KMS-11 (cell line): ENCODE measurements around the gene IL3RA.
"Not testable (repeated sequence)": the region's sequence is repeated elsewhere in the genome, so short reads cannot be mapped to it uniquely, and the experiment has no call there.

Experiments used
- H2AFZ ChIP-seq: fragments of 200-600 bp; sonication (generic); 2 replicates; pipeline ENCODE4 v1.6.1; 2016; ENCODE audit warnings: antibody characterized with exemption, mixed run types, low read depth
- H3K27ac ChIP-seq: fragments of 200-600 bp; sonication (generic); 2 replicates; pipeline ENCODE4 v1.6.1; 2016; ENCODE audit warnings: mild to moderate bottlenecking, mixed run types
- H3K27me3 ChIP-seq: fragments of 200-600 bp; sonication (generic); 2 replicates; pipeline ENCODE4 v1.6.1; 2017; ENCODE audit warnings: mild to moderate bottlenecking, low read depth, mixed run types, moderate library complexity; ENCODE audit not compliant: insufficient read depth
- H3K36me3 ChIP-seq: fragments of 200-600 bp; sonication (generic); 2 replicates; pipeline ENCODE4 v1.6.1; 2017; ENCODE audit warnings: mild to moderate bottlenecking, mixed run types; ENCODE audit not compliant: insufficient read depth
- H3K4me1 ChIP-seq: fragments of 200-600 bp; sonication (generic); 2 replicates; pipeline ENCODE4 v1.6.1; 2016; ENCODE audit warnings: mild to moderate bottlenecking, low read depth, mixed run types; ENCODE audit not compliant: poor library complexity, severe bottlenecking
- H3K4me2 ChIP-seq: fragments of 200-600 bp; sonication (generic); 2 replicates; pipeline ENCODE4 v1.7.0; 2016; ENCODE audit warnings: mild to moderate bottlenecking, mixed run types
- H3K4me3 ChIP-seq: fragments of 200-600 bp; sonication (generic); IDR thresholded peaks from 2 replicates; pipeline ENCODE4 v1.6.1; 2017; ENCODE audit warnings: low read depth, low read length, mixed read lengths; ENCODE audit not compliant: insufficient read depth
- H3K79me2 ChIP-seq: fragments of 200-600 bp; sonication (generic); 2 replicates; pipeline ENCODE4 v1.6.1; 2016; ENCODE audit warnings: low read depth, mixed run types; ENCODE audit not compliant: insufficient read depth
- H3K9ac ChIP-seq: fragments of 200-600 bp; sonication (generic); 2 replicates; pipeline ENCODE4 v1.6.1; 2016; ENCODE audit warnings: mild to moderate bottlenecking, mixed run types
- H4K20me1 ChIP-seq: fragments of 200-600 bp; sonication (generic); 2 replicates; pipeline ENCODE4 v1.6.1; 2016; ENCODE audit warnings: mild to moderate bottlenecking, mixed run types; ENCODE audit not compliant: insufficient read depth
- TF ChIP-seq, protein P1 (sequence below): fragments of 200-600 bp; sonication (generic); conservative IDR thresholded peaks from 2 replicates; pipeline ENCODE4 v1.6.1; 2017; ENCODE audit warnings: low read depth, mild to moderate bottlenecking, antibody characterized with exemption, low read length, moderate library complexity, mixed read lengths

Gene IL3RA

DNA sequence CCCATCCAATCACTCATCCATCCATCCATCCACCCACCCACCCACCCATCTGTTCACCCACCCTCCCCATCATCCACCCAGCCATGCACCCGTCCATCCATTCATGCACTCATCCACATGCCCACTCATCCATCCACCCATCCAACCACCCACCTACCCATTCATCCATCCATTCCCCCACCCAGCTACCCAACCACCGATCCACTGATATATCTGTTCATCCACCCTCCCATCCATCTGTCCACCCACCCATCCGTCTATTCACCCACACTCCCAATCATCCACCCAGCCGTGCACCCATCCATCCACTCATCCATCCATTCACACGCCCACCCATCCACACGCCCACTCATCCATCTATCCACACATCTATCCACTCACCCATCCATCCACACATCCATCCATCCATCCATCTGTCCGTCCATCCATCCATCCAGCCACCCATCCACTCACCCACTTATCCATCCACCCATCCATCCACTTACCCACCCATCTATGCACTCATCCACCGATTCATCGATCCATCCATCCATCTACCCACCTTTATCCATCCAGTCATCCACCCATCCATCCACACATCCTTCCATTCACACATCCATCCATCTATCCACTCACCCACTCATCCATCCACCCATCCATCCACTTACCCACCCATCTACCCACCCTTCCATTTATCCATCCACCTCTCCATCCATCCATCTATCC, 87.7 kb downstream of the IL3RA start:
- no peaks in the 10 kb centered on the region for H4K20me1 ChIP-seq
- TF ChIP-seq, protein P1, sequence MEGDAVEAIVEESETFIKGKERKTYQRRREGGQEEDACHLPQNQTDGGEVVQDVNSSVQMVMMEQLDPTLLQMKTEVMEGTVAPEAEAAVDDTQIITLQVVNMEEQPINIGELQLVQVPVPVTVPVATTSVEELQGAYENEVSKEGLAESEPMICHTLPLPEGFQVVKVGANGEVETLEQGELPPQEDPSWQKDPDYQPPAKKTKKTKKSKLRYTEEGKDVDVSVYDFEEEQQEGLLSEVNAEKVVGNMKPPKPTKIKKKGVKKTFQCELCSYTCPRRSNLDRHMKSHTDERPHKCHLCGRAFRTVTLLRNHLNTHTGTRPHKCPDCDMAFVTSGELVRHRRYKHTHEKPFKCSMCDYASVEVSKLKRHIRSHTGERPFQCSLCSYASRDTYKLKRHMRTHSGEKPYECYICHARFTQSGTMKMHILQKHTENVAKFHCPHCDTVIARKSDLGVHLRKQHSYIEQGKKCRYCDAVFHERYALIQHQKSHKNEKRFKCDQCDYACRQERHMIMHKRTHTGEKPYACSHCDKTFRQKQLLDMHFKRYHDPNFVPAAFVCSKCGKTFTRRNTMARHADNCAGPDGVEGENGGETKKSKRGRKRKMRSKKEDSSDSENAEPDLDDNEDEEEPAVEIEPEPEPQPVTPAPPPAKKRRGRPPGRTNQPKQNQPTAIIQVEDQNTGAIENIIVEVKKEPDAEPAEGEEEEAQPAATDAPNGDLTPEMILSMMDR: no peak
- H3K36me3 ChIP-seq: no peaks in the 10 kb centered on the region

DNA sequence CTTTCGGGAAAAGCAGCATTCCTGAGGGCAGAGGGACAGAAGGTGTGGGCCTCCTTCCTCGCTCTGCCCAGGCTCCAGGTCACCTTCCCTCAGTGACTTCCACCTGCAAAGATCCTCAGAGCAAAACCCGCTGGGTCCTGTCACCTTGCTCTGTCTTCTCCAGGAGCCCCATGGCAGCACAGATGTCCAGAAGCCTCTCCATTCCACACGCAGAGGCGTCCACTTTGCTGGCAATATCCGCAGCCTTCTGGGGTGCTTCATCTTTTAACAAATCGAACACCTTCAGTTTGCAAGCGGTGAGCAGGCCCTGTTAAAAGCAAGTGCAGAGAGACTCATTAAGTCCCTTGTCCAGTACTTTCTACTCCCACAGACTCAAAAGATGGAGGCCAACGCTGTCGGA, 88.8 kb downstream of the IL3RA start:
- no peaks in the 10 kb centered on the region for H3K27me3 ChIP-seq
- H3K79me2 ChIP-seq: no peaks in the 10 kb centered on the region
- no peak overlapping the region for H3K4me2 ChIP-seq
- no peaks in the 10 kb centered on the region for H4K20me1 ChIP-seq
- no peak overlapping the region for H3K4me3 ChIP-seq
- H3K4me1 ChIP-seq: no peaks in the 10 kb centered on the region
- no peaks in the 10 kb centered on the region for H3K36me3 ChIP-seq
- no peak overlapping the region for H2AFZ ChIP-seq
- H3K9ac ChIP-seq: no peak overlapping the region
- no peak overlapping the region for H3K27ac ChIP-seq
- TF ChIP-seq, protein P1: no peak

More for the DNA sequence above, 87.7 kb downstream of the IL3RA start:
- Histone ChIP-seq H3K79me2 (no peaks in the 10 kb centered on the region), H3K27me3 (no peaks in the 10 kb centered on the region), H3K27ac (no peak overlapping the region), H3K4me3 (no peak overlapping the region), H3K4me2 (no peak overlapping the region), H3K4me1 (no peaks in the 10 kb centered on the region), H2AFZ (no peak overlapping the region), H3K9ac (no peak overlapping the region)

DNA sequence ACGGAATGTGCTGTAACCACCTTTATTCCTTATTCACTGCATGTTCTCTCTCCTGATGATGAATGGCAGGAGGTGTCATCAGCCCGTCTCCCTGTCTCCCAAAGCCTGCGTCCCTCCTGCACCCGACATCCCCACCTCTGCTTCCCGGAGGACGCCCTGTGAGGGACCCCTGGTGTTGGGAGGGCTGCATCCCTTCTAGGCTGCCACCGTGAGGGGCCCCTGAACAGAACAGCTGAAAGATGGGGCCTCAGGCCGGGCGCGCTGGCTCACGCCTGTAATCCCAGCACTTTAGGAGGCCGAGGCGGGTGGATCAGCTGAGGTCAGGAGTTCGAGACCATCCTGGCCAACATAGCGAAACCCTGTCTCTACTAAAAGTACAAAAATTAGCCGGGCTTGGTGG, 89.7 kb downstream of the IL3RA start:
- H3K79me2 ChIP-seq, H3K4me1 ChIP-seq, H3K36me3 ChIP-seq, H3K27me3 ChIP-seq, H4K20me1 ChIP-seq, H3K27ac ChIP-seq, H2AFZ ChIP-seq, H3K4me3 ChIP-seq, H3K9ac ChIP-seq, H3K4me2 ChIP-seq: not testable (repeated sequence)

DNA sequence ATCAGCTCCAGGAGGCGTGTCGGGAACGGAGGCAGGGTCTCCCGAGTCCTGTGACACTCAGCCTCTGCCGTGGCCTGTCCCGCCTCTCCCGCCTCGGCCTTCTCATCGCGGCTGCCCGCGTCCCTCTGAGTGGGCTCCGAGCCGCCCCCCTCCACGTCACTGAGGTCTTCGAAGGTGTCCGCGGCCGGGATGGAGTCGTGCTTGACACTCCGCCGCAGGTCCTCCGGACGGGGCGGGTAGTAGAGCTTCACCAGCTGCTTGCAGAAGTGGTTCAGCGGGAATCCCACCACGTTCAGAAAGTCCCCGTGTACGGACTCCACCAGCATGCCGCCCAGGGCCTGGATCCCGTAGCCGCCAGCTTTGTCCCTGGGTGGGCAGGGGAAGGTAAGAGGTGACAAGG, 91.2 kb downstream of the IL3RA start:
- TF ChIP-seq, protein P1: no peak
- H3K27me3 ChIP-seq: no peaks in the 10 kb centered on the region
- H3K27ac ChIP-seq: no peak overlapping the region

DNA sequence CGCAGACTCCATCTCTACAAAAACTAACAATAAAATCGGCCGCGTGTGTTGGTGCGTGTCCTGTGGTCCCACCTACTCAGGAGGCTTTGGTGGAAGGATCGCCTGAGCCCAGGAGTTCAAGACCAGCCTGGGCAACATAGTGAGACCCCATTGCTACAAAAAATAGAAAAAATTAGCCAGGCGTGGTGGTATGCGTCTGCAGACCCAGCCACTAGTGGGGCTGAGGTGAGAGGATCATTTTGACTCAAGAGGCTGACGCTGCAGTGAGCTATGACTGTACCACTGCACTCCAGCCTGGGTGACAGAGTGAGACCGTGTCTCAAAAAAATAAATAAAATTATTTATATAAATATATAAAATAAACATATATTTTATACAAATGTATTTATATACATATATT, 93.9 kb downstream of the IL3RA start:
- no peaks in the 10 kb centered on the region for H4K20me1 ChIP-seq
- no peaks in the 10 kb centered on the region for H3K36me3 ChIP-seq

More for the DNA sequence above, 91.2 kb downstream of the IL3RA start:
- Histone ChIP-seq H3K4me2 (no peak overlapping the region), H3K79me2 (no peaks in the 10 kb centered on the region), H3K36me3 (no peaks in the 10 kb centered on the region), H2AFZ (no peak overlapping the region), H3K4me1 (no peaks in the 10 kb centered on the region), H3K9ac (no peak overlapping the region), H4K20me1 (no peaks in the 10 kb centered on the region), H3K4me3 (no peak overlapping the region)

More for the DNA sequence above, 93.9 kb downstream of the IL3RA start:
- H3K4me2 ChIP-seq: no peak overlapping the region
- no peaks in the 10 kb centered on the region for H3K27me3 ChIP-seq
- H3K27ac ChIP-seq: no peak overlapping the region
- no peak overlapping the region for H3K9ac ChIP-seq
- TF ChIP-seq, protein P1: no peak
- H3K4me1 ChIP-seq: no peaks in the 10 kb centered on the region
- H3K4me3 ChIP-seq: no peak overlapping the region
- no peak overlapping the region for H2AFZ ChIP-seq
- H3K79me2 ChIP-seq: no peaks in the 10 kb centered on the region
